Nephron progenitor cell (in vitro differentiated cells): Measurements from ENCODE around the gene GCDH.
A peak's percentile ranks its signal among the peaks of the same experiment; 100 is the strongest.
"Not testable (repeated sequence)": the region's sequence is repeated elsewhere in the genome, so short reads cannot be mapped to it uniquely, and the experiment has no call there.

Experiments
- DNase-seq: peaks from one replicate; pipeline ENCODE4 v3.0.0; 2021
- H3K27ac Mint-ChIP-seq: 2 replicates; pipeline ENCODE4 v1.8.0; 2021; ENCODE audit warnings: mild to moderate bottlenecking, moderate library complexity, mixed read lengths
- H3K27me3 Mint-ChIP-seq: 2 replicates; pipeline ENCODE4 v1.8.0; 2021; ENCODE audit warnings: mild to moderate bottlenecking, low read depth, mixed read lengths; ENCODE audit not compliant: poor library complexity
- H3K36me3 Mint-ChIP-seq: 2 replicates; pipeline ENCODE4 v1.8.0; 2021; ENCODE audit warnings: low read depth, mixed read lengths
- H3K4me1 Mint-ChIP-seq: 2 replicates; pipeline ENCODE4 v1.8.0; 2021; ENCODE audit warnings: mixed read lengths
- H3K4me3 Mint-ChIP-seq: 2 replicates; pipeline ENCODE4 v1.8.0; 2021; ENCODE audit warnings: mild to moderate bottlenecking, moderate library complexity, mixed read lengths
- H3K9me3 Mint-ChIP-seq: 2 replicates; pipeline ENCODE4 v1.8.0; 2021; ENCODE audit warnings: mild to moderate bottlenecking, moderate library complexity, mixed read lengths
- TF ChIP-seq, protein P1 (sequence below): fragments of 200-600 bp; sonication (generic); IDR thresholded peaks from 2 replicates; pipeline ENCODE4 v1.5.0; 2021; ENCODE audit warnings: antibody characterized with exemption

GCDH gene

DNA sequence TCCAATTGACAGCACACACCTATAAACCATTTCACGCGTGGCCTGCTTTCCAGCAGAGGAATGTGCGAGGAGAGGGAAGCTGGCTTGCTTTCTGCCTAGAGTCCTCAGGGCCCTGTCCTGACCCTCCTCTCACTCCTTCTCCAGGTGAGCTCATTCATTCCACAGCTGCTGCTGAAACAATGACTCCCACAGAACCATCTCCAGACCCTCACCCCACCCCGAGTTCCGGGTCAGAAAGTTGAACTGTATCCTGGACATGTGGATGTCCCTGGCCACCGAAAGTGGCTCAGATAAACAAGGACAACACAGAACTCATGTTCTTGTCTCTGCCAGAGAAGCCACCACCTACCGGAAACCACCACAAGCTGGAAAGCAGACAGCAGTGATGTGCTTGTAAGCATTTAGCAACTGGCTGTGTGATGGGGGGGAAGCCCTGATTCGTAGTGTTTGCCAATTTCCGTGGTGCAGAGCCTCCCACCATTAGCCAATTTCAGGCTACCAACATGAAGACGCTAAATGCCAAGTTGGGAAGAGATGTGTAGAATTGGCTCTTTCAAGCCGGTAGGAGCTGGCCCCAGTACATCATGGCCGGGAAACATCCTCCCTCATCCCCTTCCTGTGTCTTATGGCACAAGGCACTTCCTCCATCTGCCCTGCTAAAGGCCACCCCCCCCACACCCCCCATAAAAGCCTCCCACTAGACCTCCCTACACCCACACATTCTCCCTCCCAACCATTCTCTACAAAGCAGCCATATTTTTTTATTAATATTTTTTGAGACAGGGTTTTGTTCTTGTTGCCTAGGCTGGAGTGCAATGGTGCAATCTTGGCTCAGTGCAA lies 23.1 kb downstream of the GCDH start:
- H3K27me3 Mint-ChIP-seq = peaks cover 7% of the 10 kb centered on the region
- H3K9me3 Mint-ChIP-seq = peaks cover 7% of the 10 kb centered on the region
- H3K27ac Mint-ChIP-seq = peak overlapping the region; percentile 78
- H3K4me3 Mint-ChIP-seq = peak overlapping the region; percentile 45
- peaks cover 27% of the 10 kb centered on the region for H3K4me1 Mint-ChIP-seq
- no peak for DNase-seq
- H3K36me3 Mint-ChIP-seq = no peaks in the 10 kb centered on the region
- TF ChIP-seq, protein P1, sequence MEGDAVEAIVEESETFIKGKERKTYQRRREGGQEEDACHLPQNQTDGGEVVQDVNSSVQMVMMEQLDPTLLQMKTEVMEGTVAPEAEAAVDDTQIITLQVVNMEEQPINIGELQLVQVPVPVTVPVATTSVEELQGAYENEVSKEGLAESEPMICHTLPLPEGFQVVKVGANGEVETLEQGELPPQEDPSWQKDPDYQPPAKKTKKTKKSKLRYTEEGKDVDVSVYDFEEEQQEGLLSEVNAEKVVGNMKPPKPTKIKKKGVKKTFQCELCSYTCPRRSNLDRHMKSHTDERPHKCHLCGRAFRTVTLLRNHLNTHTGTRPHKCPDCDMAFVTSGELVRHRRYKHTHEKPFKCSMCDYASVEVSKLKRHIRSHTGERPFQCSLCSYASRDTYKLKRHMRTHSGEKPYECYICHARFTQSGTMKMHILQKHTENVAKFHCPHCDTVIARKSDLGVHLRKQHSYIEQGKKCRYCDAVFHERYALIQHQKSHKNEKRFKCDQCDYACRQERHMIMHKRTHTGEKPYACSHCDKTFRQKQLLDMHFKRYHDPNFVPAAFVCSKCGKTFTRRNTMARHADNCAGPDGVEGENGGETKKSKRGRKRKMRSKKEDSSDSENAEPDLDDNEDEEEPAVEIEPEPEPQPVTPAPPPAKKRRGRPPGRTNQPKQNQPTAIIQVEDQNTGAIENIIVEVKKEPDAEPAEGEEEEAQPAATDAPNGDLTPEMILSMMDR = no peak

DNA sequence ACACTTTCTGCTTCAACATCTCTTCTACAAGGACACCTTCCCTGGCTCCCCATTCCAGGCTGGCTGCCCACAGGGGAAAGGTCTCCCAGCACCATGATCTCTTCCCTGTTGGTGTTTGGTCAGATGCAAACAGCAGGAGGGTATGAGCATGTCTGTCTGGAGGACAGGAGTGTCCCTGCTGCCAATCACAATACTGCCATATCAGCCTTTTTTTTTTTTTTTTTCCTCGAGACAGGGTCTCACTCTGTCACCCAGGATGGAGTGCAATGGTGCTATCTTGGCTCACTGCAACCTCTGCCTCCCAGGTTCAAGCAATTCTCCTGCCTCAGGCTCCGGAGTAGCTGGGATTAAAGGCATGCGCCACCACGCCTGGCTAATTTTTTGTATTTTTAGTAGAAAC lies 24.9 kb downstream of the GCDH start:
- peaks cover 12% of the 10 kb centered on the region for H3K27me3 Mint-ChIP-seq
- not testable (repeated sequence) for H3K9me3 Mint-ChIP-seq, H3K27ac Mint-ChIP-seq, H3K36me3 Mint-ChIP-seq, H3K4me3 Mint-ChIP-seq, DNase-seq
- H3K4me1 Mint-ChIP-seq = peaks cover 24% of the 10 kb centered on the region

DNA sequence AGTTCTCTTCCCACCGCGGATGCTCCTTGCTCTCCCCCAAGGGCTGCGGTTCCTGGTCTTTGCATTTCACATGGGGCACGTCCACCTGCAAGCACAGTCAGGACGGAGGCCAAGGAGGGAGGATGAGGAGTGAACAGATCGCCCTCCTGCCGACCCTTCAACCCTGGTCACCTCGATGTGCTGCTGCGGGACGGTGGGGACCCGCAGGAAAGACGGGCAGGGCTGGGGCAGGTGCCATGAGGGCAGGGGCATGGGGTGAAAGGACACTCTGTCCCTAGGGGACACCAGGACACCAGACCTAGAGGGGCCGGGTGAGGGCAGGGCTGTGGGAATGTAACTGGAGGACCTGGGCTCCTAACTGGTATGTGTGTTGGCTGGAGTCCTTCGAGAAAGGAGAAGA lies 27.3 kb downstream of the GCDH start:
- Mint-ChIP-seq H3K27me3 (peaks cover 12% of the 10 kb centered on the region), H3K4me1 (peaks cover 11% of the 10 kb centered on the region), H3K27ac (no peak overlapping the region), H3K4me3 (no peak overlapping the region), H3K9me3 (peaks cover 8% of the 10 kb centered on the region), H3K36me3 (peaks cover 24% of the 10 kb centered on the region)
- DNase-seq = no peak
- TF ChIP-seq, protein P1 = no peak

DNA sequence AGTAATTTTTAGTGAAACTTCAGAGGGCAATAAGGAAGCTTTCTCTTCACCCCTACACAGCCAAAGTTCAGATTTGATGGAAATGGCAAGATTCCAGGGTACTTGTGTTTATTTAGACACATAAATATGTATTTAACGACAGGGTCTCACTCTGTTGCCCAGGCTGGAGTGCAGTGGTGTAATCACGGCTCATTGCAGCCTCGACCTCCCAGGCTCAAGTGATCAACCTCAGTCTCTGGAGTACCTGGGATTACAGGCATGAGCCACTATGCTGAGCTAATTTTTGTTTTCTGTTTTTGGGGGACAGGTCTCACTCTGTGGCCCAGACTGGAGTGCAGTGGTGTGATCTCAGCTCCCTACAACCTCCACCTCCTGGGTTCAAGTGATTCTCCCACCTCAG lies 30.1 kb downstream of the GCDH start:
- H3K36me3 Mint-ChIP-seq = peaks cover 43% of the 10 kb centered on the region
- no peak for DNase-seq
- peaks cover 8% of the 10 kb centered on the region for H3K9me3 Mint-ChIP-seq
- H3K4me1 Mint-ChIP-seq = no peaks in the 10 kb centered on the region
- TF ChIP-seq, protein P1 = no peak
- H3K4me3 Mint-ChIP-seq = no peak overlapping the region
- H3K27ac Mint-ChIP-seq = peak overlapping the region; percentile 48
- H3K27me3 Mint-ChIP-seq = peaks cover 9% of the 10 kb centered on the region

DNA sequence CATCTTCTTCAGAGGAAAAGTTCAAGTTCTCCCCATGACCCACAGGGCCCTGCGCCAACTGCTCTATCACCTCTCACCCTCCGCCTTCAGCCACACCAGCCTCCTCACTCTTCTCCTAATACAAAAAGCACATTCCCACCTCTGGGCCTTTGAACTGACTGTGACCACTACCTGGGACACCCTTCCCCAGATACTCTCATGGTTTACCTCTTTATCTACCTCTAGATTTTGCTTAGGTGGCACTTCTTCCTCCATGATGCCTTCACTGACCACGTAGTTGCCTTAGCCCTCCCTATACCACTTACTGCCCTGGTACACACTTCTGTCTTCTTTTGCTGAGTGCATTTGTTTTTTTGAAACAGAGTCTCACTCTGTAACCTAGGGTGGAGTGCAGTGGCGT lies 32.0 kb downstream of the GCDH start:
- H3K4me3 Mint-ChIP-seq = no peak overlapping the region
- peaks cover 54% of the 10 kb centered on the region for H3K36me3 Mint-ChIP-seq
- no peak overlapping the region for H3K27ac Mint-ChIP-seq
- peaks cover 8% of the 10 kb centered on the region for H3K9me3 Mint-ChIP-seq
- H3K27me3 Mint-ChIP-seq = peaks cover 9% of the 10 kb centered on the region
- H3K4me1 Mint-ChIP-seq = no peaks in the 10 kb centered on the region
- TF ChIP-seq, protein P1 = no peak
- no peak for DNase-seq

DNA sequence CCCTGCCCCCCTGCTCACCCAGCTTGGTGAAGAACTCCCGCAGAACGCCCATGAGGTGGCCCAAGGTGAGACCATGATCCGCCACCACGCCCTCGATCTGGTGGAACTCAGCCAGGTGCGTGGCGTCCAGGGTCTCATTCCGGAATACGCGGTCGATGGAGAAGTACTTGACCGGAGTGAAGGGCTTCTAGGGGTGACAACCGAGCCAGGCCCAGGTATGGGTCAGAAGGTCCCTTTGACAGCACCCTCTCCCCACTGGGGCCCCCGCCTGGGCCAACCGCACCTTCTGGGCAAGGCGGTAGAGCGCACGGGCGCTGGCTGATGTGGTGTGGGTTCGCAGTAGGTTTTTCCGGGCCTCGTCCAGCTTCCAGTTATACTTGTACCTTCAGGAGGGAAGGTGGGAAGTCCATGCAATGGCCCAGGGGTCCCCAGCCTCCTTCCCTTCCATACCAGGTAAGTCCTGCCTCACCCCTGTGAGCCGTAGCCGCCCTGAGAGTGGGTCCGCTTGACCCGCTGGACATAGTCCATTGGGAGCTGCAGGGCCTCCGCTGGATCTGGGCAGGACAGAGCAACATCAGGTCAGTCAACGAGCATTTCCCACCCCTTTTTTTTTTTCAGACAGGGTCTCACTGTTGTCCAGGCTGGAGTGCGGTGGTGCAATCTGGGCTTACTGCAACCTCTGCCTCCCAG lies 33.8 kb downstream of the GCDH start:
- no peaks in the 10 kb centered on the region for H3K4me1 Mint-ChIP-seq
- no peaks in the 10 kb centered on the region for H3K9me3 Mint-ChIP-seq
- no peak for DNase-seq
- H3K27ac Mint-ChIP-seq = no peak overlapping the region
- H3K4me3 Mint-ChIP-seq = no peak overlapping the region
- peaks cover 71% of the 10 kb centered on the region for H3K36me3 Mint-ChIP-seq
- TF ChIP-seq, protein P1 = no peak
- H3K27me3 Mint-ChIP-seq = peaks cover 3% of the 10 kb centered on the region
